Esophagus squamous epithelium (tissue), 4 donors: ENCODE measurements around the gene CCDC8.

Experiments
- POLR2A ChIP-seq, 4 donors: fragments of 450-650 bp; IDR thresholded peaks; one replicate each; pipeline ENCODE4 v1.6.1; 2017; ENCODE audit warnings: antibody characterized with exemption in 4 of 4, mild to moderate bottlenecking in 4 of 4, moderate library complexity in 3 of 4
- TF ChIP-seq, protein P1 (sequence below), 6 experiments: fragments of 450-650 bp in 4 of 6; fragments of 200-600 bp in 2 of 6; sonication (generic) in 2 of 6; IDR thresholded peaks; one replicate each; pipeline ENCODE4 v1.5.1; 2016 to 2019; ENCODE audit warnings: antibody characterized with exemption in 6 of 6, mild to moderate bottlenecking in 4 of 6, moderate library complexity in 4 of 6

DNA sequence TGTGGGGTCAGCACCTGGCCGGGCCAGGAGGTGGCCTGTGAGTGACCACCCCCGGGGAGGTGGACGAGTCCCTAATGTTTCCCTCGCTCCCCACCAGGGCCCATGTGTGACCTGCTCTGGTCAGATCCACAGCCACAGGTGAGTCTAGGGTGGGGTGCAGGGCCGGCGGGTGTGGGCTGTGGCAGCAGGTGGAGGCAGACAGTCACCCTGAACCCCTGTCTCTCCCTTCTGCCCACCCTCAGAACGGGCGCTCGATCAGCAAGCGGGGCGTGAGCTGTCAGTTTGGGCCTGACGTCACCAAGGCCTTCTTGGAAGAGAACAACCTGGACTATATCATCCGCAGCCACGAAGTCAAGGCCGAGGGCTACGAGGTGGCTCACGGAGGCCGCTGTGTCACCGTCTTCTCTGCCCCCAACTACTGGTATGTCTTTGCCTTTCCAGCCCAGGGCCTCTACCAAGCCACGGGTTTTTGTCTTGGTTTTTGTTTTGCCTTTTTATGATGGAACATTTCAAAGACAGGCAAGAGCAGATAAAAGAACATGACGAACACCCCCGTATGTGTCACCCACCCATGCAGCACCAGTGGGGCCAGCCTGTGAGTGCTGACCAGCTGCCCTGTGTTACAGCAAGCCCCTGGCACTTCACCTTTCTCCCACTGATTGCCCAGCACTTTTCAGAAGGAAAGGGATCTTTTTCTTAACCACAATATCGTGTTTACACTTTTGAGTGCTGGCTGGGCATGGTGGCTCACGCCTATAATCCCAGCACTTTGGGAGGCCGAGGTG lies 24.9 kb downstream of the CCDC8 start:
- TF ChIP-seq, protein P1, sequence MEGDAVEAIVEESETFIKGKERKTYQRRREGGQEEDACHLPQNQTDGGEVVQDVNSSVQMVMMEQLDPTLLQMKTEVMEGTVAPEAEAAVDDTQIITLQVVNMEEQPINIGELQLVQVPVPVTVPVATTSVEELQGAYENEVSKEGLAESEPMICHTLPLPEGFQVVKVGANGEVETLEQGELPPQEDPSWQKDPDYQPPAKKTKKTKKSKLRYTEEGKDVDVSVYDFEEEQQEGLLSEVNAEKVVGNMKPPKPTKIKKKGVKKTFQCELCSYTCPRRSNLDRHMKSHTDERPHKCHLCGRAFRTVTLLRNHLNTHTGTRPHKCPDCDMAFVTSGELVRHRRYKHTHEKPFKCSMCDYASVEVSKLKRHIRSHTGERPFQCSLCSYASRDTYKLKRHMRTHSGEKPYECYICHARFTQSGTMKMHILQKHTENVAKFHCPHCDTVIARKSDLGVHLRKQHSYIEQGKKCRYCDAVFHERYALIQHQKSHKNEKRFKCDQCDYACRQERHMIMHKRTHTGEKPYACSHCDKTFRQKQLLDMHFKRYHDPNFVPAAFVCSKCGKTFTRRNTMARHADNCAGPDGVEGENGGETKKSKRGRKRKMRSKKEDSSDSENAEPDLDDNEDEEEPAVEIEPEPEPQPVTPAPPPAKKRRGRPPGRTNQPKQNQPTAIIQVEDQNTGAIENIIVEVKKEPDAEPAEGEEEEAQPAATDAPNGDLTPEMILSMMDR (IDR thresholded peaks at IDR 0.05): no peak
- no peak for TF ChIP-seq POLR2A (IDR thresholded peaks at IDR 0.05)
